SK-N-MC (cell line): ENCODE measurements around the gene OR10G8.
"Not testable (repeated sequence)": the region's sequence is repeated elsewhere in the genome, so short reads cannot be mapped to it uniquely, and the experiment has no call there.

Experiments used
- DNase-seq: peaks from one replicate; pipeline ENCODE4 v3.0.0-alpha.2; 2011; ENCODE audit warnings: low read depth, low spot score
- H3K27ac ChIP-seq: fragments of 200-600 bp; sonication (generic); 2 replicates; pipeline ENCODE4 v1.5.1; 2016; ENCODE audit warnings: mixed run types
- H3K36me3 ChIP-seq: fragments of 200-600 bp; sonication (generic); 2 replicates; pipeline ENCODE4 v1.6.1; 2017; ENCODE audit warnings: antibody characterized with exemption, low read length, mixed read lengths; ENCODE audit not compliant: insufficient read depth
- H3K4me3 ChIP-seq: fragments of 200-600 bp; sonication (generic); 2 replicates; pipeline ENCODE4 v1.5.1; 2016
- H3K9ac ChIP-seq: fragments of 200-600 bp; sonication (generic); 2 replicates; pipeline ENCODE4 v1.8.0; 2017; ENCODE audit warnings: mixed run types, mixed read lengths; ENCODE audit not compliant: insufficient read length
- H3K9me3 ChIP-seq: fragments of 200-600 bp; sonication (generic); 2 replicates; pipeline ENCODE4 v1.6.1; 2017; ENCODE audit warnings: low read depth, mild to moderate bottlenecking, antibody characterized with exemption, low read length, moderate library complexity, mixed read lengths
- EZH2 ChIP-seq: fragments of 200-600 bp; sonication (generic); IDR thresholded peaks from one replicate; pipeline ENCODE4 v1.6.1; 2017; ENCODE audit warnings: antibody characterized with exemption
- FOXP2 ChIP-seq: optimal IDR thresholded peaks from 2 replicates; pipeline ENCODE3; 2011; ENCODE audit warnings: mild to moderate bottlenecking, moderate library complexity; ENCODE audit not compliant: insufficient read depth; ENCODE audit errors: extremely low read length, control extremely low read depth
- POLR2AphosphoS5 ChIP-seq: IDR thresholded peaks from 2 replicates; pipeline ENCODE4 v1.6.1; 2012; ENCODE audit warnings: mild to moderate bottlenecking, low read depth, low read length, borderline replicate concordance

Gene OR10G8, protein sequence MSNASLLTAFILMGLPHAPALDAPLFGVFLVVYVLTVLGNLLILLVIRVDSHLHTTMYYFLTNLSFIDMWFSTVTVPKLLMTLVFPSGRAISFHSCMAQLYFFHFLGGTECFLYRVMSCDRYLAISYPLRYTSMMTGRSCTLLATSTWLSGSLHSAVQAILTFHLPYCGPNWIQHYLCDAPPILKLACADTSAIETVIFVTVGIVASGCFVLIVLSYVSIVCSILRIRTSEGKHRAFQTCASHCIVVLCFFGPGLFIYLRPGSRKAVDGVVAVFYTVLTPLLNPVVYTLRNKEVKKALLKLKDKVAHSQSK

DNA sequence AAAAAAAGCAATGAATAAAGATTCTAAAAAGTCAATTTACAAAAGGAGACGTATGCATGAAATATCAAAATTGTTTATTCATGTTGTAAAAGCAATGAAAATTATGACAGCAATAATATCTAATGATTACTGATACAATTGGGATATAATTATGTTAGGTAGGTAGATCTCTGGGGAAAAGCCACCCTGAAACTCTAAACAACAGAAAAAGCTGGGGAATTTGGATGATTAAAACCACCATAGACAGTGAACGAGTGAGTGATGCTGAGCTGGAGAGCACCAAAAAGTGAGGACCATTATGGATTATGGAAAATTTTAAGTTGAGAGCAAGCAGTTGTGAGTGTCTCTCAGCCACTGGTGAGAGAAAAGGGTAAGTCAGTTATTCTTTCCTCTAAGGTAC, at the start of gene OR10G8:
OR10G8 (plus strand) TSS at position 301 of the 400 bp plus-strand sequence. CDS start 2,825 bp downstream, outside the sequence.
- TF ChIP-seq EZH2: no peak
- no peak for TF ChIP-seq FOXP2
- TF ChIP-seq POLR2AphosphoS5: no peak
- DNase-seq: no peak
- Histone ChIP-seq H3K9me3 (no peaks in the 10 kb centered on the region), H3K36me3 (no peaks in the 10 kb centered on the region), H3K27ac (no peak within 1 kb of the TSS), H3K4me3 (no peak within 1 kb of the TSS), H3K9ac (no peak within 1 kb of the TSS)

DNA sequence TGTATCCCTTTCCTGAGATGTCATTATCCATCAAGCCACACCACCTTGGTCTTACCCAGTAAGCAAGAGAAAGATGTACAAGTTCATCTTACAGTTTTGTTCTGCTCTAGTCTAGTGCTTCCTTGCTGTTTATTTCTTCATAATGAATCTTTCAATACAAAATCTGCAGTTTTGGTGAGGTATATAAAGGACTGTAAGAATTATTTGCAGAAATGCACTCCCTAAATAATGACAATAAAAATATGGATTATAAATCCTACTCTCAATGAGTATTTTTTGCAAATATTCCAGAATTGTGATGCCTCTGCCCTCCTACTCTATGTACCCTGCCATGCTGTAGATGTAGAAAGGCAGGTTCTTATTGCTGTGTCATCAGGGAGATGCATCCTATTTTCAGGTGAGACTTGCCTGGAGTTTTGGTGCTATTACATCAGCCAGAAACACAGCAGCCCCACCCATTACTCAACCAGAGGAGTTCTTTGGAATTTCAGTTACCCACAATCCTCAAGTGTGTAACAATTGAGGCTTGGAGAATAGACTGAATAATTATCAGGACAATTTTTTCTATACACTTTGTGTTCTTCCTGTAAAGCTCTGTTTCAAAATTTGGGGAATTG, 48.8 kb upstream of the OR10G8 start, which contains the start of gene OR10S1:
OR10S1 (minus strand) TSS at position 51 of the 617 bp plus-strand sequence. CDS start 117 bp downstream, outside the sequence.
- no peaks in the 10 kb centered on the region for H3K36me3 ChIP-seq
- H3K27ac ChIP-seq: no peak within 1 kb of the TSS
- no peak within 1 kb of the TSS for H3K9ac ChIP-seq
- H3K9me3 ChIP-seq: no peaks in the 10 kb centered on the region
- DNase-seq: no peak
- H3K4me3 ChIP-seq: no peak within 1 kb of the TSS
- TF ChIP-seq FOXP2: no peak
- no peak for TF ChIP-seq EZH2
- no peak for TF ChIP-seq POLR2AphosphoS5

DNA sequence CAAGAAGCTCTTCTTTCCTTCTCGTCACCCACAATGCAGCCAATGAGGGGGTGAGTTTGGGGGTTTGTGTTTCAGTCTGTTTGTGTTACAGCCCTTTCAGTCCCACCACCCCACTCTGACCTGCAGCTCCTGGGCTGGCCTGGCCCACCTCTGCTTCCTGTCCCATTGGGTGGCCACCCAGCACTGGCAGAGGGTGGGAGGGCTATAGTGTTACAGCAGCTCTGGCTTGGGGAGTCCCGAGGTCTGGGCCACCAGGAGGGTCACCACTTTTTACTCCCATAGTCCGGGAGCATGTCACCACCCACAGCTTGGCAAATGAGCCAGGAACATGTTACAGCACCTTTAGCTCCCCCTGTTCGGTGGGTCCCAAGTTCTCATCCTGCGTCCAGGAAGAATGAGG, 47.3 kb upstream of the OR10G8 start:
- Histone ChIP-seq H3K27ac (no peak overlapping the region), H3K9me3 (no peaks in the 10 kb centered on the region), H3K36me3 (no peaks in the 10 kb centered on the region), H3K4me3 (no peak overlapping the region), H3K9ac (no peak overlapping the region)
- no peak for DNase-seq
- TF ChIP-seq POLR2AphosphoS5 (no peak), FOXP2 (no peak), EZH2 (no peak)

- no peak for TF ChIP-seq POLR2AphosphoS5
- TF ChIP-seq EZH2: no peak
- no peak for TF ChIP-seq FOXP2
- Histone ChIP-seq H3K36me3 (no peaks in the 10 kb centered on the region), H3K4me3 (no peak within 1 kb of the TSS), H3K9me3 (no peaks in the 10 kb centered on the region), H3K9ac (no peak within 1 kb of the TSS), H3K27ac (no peak within 1 kb of the TSS)
- DNase-seq: no peak
Measured at GRCh38 chr11:123995119-123995518, 31.5 kb upstream of the OR10G8 start, which contains the start of gene OR10G6. Gene OR10G6, minus strand, starts transcription at chr11:123995161. Its CDS starts 0 bp downstream, at chr11:123995161.

DNA sequence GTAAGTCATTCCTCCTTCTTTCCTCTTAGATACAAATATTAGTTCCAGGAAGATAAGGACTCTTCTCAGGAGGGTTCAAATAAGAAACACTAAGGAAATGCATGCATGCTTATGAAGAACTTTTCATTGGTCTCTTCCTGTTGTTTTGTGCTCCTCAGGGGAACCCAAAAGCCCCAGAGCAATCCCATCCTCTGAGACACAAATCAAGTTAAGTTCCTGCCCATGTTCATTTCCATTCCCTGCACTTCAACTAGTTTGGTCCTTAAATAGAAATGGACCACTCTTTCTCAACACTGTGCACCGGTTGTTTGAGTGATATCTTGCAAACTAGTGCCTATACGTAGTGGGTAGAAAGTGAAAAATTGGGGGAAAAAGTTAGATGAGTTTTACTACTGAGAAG, 13.9 kb upstream of the OR10G8 start, which contains the start of gene OR10G4:
OR10G4 (plus strand) TSS at position 301 of the 400 bp plus-strand sequence. CDS start 2,578 bp downstream, outside the sequence.
- DNase-seq: no peak
- Histone ChIP-seq H3K36me3 (no peaks in the 10 kb centered on the region), H3K9me3 (no peaks in the 10 kb centered on the region), H3K9ac (no peak within 1 kb of the TSS), H3K27ac (no peak within 1 kb of the TSS), H3K4me3 (no peak within 1 kb of the TSS)
- TF ChIP-seq FOXP2 (no peak), POLR2AphosphoS5 (no peak), EZH2 (no peak)

GRCh38 chr11:124015837-124016236, 10.8 kb upstream of the OR10G8 start:
- not testable (repeated sequence) for H3K4me3 ChIP-seq, DNase-seq, H3K9me3 ChIP-seq, H3K36me3 ChIP-seq, H3K27ac ChIP-seq, H3K9ac ChIP-seq

DNA sequence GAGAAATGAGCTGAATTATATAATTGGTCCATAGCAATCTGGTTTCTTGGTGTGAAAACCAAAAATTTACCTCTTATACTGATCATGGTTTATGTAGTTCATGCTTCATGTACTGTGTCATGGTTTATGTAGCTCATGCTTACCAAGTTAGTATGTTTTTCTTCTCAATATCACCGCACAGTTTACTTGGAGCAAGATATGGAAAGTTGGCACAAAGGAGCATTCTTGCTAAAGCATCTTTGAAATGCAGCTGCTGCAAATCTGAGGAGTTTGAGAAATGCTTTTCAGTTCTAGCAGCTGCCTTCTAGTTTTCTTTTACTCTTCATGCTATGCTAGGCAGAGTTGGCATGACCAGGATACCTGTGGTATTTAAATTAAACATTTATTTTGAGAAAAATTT, 10.1 kb downstream of the OR10G8 start:
- TF ChIP-seq EZH2: no peak
- no peak for TF ChIP-seq FOXP2
- TF ChIP-seq POLR2AphosphoS5: no peak
- H3K9me3 ChIP-seq: no peaks in the 10 kb centered on the region

DNA sequence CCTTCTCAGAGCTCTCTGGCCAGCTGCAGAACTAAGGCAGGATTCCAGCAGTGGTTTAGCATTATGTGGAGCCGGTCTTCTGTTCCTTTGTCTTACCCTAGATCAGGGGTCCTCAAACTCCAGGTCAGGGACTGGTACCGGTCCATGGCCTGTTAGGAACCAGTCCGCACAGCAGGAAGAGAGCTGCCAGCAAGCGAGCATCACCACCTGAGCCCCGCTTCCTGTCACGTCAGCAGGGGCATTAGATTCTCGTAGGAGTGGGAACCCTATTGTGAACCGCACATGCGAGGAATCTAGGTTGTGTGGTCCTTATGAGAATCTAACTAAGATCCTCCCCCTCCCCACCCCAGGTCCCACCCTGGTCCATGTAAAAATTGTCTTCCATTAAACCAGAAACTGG, 13.0 kb downstream of the OR10G8 start:
- TF ChIP-seq EZH2: no peak
- no peak for TF ChIP-seq FOXP2
- no peak for TF ChIP-seq POLR2AphosphoS5
- H3K9me3 ChIP-seq: no peaks in the 10 kb centered on the region
- no peaks in the 10 kb centered on the region for H3K36me3 ChIP-seq
- H3K4me3 ChIP-seq: no peak overlapping the region
- H3K9ac ChIP-seq: no peak overlapping the region
- no peak overlapping the region for H3K27ac ChIP-seq
- no peak for DNase-seq

More for the DNA sequence above, 10.1 kb downstream of the OR10G8 start:
- DNase-seq: no peak
- Histone ChIP-seq H3K4me3 (no peak overlapping the region), H3K27ac (no peak overlapping the region), H3K36me3 (no peaks in the 10 kb centered on the region), H3K9ac (no peak overlapping the region)
